Epithelial cell of esophagus (primary cell): ENCODE measurements around the gene SH3BGRL3.
"Not testable (repeated sequence)": the region's sequence is repeated elsewhere in the genome, so short reads cannot be mapped to it uniquely, and the experiment has no call there.

Experiments
- DNase-seq: peaks from one replicate; pipeline ENCODE4 v3.0.0; 2010; ENCODE audit warnings: low read depth
- H3K4me3 ChIP-seq: 2 replicates; pipeline ENCODE4 v1.5.1; 2011; ENCODE audit warnings: mild to moderate bottlenecking, low read length, control low read depth
- TF ChIP-seq, protein P1 (sequence below): IDR thresholded peaks from 2 replicates; pipeline ENCODE4 v1.5.1; 2011; ENCODE audit warnings: low read depth, mild to moderate bottlenecking, low read length, control low read depth, inconsistent platforms; ENCODE audit not compliant: insufficient read depth; ENCODE audit errors: missing control alignments

The SH3BGRL3 gene

DNA sequence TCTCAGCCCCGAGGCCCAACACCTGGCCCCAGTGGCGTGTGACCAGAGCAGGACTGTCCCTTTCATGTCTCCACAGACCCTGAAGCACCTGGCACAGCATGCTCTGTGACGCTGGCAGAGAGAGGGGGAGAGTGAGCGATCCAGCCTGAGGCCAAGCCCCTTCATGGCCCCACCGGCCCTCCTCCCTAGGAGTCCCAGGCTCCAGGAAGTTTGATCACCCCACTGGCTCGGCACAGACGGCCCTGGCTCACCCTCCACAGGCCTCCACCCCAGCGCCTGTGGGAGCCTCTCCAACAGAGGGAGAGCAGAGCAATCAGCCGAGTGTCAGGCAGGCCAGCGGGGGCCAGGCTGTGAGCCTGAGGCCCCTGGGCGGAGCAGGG is 11.0 kb downstream of the SH3BGRL3 start:
- TF ChIP-seq, protein P1, sequence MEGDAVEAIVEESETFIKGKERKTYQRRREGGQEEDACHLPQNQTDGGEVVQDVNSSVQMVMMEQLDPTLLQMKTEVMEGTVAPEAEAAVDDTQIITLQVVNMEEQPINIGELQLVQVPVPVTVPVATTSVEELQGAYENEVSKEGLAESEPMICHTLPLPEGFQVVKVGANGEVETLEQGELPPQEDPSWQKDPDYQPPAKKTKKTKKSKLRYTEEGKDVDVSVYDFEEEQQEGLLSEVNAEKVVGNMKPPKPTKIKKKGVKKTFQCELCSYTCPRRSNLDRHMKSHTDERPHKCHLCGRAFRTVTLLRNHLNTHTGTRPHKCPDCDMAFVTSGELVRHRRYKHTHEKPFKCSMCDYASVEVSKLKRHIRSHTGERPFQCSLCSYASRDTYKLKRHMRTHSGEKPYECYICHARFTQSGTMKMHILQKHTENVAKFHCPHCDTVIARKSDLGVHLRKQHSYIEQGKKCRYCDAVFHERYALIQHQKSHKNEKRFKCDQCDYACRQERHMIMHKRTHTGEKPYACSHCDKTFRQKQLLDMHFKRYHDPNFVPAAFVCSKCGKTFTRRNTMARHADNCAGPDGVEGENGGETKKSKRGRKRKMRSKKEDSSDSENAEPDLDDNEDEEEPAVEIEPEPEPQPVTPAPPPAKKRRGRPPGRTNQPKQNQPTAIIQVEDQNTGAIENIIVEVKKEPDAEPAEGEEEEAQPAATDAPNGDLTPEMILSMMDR: no peak
- DNase-seq: no peak
- H3K4me3 ChIP-seq: no peak overlapping the region

DNA sequence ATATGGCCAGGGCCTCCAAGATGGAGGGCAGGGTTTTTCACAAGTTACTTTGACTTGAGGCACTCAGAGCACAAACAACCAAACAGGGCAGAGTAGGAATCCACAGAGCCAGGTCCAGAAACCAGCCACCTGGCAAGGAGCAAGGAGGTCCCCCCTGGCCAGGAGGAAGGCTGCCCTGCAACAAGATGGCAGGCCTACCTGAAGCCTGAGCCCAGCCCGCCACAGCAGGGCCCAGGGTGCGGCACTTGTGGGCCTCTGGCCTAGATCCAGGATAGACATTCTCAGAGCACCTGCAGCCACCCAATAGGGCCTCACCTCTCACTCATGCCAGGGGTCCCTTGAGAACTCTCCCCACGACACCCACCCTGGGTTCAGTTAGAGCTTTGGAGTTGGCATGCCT is 11.5 kb downstream of the SH3BGRL3 start:
- TF ChIP-seq, protein P1: no peak
- no peak for DNase-seq

DNA sequence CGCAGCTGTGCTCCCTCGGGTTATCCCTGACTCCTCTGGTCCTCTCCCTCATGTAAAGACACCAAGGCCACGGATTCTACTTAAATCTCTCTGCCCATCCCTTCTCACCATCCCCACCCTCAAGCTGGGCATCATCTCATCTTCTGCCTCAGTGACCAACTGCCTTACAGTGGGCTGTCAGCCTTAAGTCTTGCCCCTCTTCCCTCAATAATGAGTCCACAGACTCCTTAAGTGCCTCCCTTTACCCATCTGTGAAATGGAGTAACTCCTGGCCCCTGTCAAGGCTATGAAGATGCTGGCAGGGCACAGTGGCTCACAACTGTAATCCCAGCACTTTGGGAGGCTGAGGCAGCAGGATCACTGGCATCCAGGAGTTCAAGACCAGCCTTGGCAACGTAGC is 12.1 kb downstream of the SH3BGRL3 start:
- DNase-seq: no peak
- TF ChIP-seq, protein P1: no peak
- H3K4me3 ChIP-seq: no peak overlapping the region

More for the DNA sequence above, 11.5 kb downstream of the SH3BGRL3 start:
- no peak overlapping the region for H3K4me3 ChIP-seq

DNA sequence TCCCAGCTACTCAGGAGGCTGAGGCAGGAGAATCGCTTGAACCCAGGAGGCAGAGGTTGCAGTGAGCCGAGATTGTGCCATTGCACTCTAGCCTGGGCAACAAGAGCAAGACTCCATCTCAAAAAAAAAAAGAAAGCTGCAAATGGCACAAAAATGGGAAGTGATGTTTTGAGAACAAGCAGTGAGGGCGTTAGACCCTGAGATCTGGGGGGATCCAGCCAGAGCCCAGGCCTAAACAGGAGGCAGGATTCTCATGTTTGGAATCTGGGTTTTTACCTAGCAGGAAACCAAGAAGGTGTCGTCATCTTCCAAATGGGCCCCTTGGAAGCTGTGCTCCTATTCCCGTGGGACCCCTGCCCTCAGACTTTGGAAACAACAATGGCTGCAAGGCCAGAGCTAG is 12.8 kb downstream of the SH3BGRL3 start:
- not testable (repeated sequence) for DNase-seq

DNA sequence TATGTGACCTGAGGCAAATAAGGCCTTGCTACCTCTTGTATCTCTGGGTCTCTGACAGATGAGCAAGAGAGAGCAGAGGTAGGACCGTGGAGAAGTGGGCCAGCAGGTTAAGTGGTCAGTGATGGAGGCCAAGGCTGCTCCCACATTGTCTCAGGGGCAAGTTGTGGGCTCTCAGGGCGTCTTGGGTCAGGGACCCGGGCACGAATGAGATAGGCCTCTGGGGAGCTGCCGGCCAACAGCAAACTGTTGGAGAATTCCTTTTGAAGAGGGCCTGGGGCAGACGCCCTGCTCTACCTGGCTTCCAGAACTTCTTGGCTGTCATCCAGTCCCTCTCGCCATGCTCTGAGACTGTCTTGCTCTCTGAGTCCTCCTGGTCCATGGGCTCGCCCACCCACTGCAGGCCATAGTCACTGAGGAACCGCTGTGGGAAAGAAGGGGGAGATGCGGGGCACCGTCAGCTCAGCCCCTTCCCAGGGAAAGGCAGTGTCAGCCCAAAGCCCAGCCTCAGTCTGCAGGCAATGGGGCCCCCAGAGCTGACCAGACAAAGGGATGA is 14.1 kb downstream of the SH3BGRL3 start:
- H3K4me3 ChIP-seq: no peak overlapping the region
- TF ChIP-seq, protein P1: no peak
- DNase-seq: no peak

More for the DNA sequence above, 12.8 kb downstream of the SH3BGRL3 start:
- not testable (repeated sequence) for H3K4me3 ChIP-seq

DNA sequence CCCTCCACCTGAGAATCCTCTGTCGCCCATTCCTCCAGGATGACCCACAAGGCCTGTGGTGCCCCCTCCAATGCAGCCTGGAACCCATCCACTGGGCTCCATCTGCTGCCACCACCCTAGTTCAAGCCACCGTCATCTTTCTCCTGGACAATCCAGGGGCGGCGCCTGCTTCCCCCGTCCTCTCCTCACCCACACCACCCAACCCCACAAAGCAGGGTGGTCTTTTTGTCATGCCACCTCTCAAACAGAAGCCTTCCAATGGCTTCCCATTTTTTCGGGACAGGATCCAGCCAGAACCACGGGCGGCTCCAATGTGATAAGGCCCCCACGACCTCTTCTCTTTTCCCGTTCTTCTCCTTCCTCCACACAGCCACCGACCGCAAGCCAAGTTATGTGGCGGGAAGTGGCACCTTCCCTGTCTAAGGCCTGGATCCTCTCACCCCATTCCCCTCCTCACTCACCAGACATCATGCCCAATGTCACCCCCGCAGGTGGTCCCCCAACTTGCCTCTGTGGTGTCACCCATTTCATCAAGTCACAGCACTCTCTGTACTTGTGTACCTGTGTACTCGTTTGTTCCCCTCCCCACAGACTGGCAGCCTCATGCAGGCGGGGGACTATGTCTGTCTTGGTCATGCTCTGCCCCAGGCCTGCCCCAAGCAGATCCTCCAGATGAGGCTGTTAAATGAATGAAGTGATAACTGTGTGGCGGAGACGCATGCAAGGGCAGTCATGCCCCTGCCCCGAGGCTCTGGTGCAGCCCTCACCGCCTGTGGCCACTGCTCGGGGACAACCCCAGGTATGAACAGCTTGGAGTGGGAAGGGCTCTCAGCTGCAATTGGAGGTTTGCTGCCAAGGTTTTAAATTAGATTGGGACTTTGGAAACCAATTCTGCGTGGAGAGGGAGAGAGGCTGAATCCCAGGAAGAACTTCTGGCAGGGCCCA is 15.6 kb downstream of the SH3BGRL3 start:
- TF ChIP-seq, protein P1: no peak
- H3K4me3 ChIP-seq: no peak overlapping the region
- DNase-seq: no peak

DNA sequence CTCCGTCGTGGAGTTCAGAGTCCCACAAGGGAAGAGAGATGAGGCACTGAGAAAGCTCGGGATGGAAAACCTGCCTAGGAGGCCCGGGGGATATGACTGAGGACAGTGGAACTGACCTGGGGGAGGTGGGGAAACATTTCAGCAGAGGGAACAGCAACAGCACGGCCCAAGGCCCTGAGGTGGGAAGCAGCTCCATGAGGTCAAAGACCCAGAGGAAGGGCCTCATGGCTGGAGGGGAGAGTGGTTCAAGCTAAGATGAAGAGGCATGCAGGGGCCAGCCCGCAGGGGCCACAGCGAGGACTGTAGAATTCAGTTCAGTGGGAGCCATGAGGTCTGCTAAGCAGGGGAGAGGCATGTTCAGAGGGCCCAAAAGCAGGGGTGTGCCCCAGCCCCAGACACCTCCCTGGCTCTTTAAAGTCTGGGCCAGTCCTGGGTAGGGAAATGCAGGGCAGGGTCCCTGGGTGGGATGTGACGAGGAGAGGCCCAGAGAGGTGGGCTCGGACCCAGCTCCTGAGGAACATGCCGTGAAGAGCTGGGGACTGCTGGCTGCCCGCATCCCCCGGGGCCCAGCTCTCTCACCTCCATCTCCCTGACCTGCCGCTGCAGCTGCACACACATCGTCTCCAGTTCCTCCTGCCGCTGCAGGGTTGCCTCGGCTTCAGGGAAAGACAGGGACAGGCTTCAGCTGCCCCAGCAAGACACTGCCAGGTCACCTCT is 16.6 kb downstream of the SH3BGRL3 start:
- TF ChIP-seq, protein P1: no peak
- no peak for DNase-seq
- no peak overlapping the region for H3K4me3 ChIP-seq
